Endothelial cell (in vitro differentiated cells): Measurements from ENCODE around the gene PTPN11. TPM values are rescaled to one million over a fixed set of nuclear protein-coding genes. Genes with fewer than 3 reads are reported as not detected.
A peak's percentile ranks its signal among the peaks of the same experiment; 100 is the strongest.
"Not testable (repeated sequence)": the region's sequence is repeated elsewhere in the genome, so short reads cannot be mapped to it uniquely, and the experiment has no call there.

Experiments used
- DNase-seq: peaks from one replicate; pipeline ENCODE4 v3.0.0; 2021; ENCODE audit warnings: low spot score
- H3K27ac Mint-ChIP-seq: one replicate; pipeline ENCODE4 v1.8.0; 2021; ENCODE audit warnings: mixed read lengths, inconsistent platforms; ENCODE audit not compliant: unreplicated experiment
- H3K27me3 Mint-ChIP-seq: one replicate; pipeline ENCODE4 v1.8.0; 2021; ENCODE audit warnings: mild to moderate bottlenecking, moderate library complexity, mixed read lengths, inconsistent platforms; ENCODE audit not compliant: unreplicated experiment
- H3K36me3 Mint-ChIP-seq: one replicate; pipeline ENCODE4 v1.8.0; 2021; ENCODE audit warnings: mild to moderate bottlenecking, low read depth, mixed read lengths, inconsistent platforms; ENCODE audit not compliant: unreplicated experiment
- H3K4me1 Mint-ChIP-seq: one replicate; pipeline ENCODE4 v1.8.0; 2021; ENCODE audit warnings: mild to moderate bottlenecking, mixed read lengths, inconsistent platforms; ENCODE audit not compliant: unreplicated experiment
- H3K4me3 Mint-ChIP-seq: one replicate; pipeline ENCODE4 v1.8.0; 2021; ENCODE audit warnings: mild to moderate bottlenecking, mixed read lengths, inconsistent platforms; ENCODE audit not compliant: unreplicated experiment
- H3K9me3 Mint-ChIP-seq: one replicate; pipeline ENCODE4 v1.8.0; 2021; ENCODE audit warnings: mixed read lengths, inconsistent platforms; ENCODE audit not compliant: unreplicated experiment
- CTCF ChIP-seq: fragments of 200-600 bp; sonication (generic); IDR thresholded peaks from one replicate; pipeline ENCODE4 v1.5.0; 2021; ENCODE audit warnings: antibody characterized with exemption; ENCODE audit not compliant: unreplicated experiment
- total RNA-seq: library from RNA; stranded (reverse); fragmentation: NEBNext Ultra II Directional; extraction: Animal tissue kit (Norgen Biotek cat#: 25700); gene quantifications from one replicate; pipeline ENCODE4 v1.2.1, GENCODE V29; 2021; ENCODE audit not compliant: unreplicated experiment

Gene PTPN11
- total RNA-seq, 1 donor from 2014 or later = 97.8 TPM

- Mint-ChIP-seq H3K4me1 (peaks cover 5% of the 10 kb centered on the region), H3K27ac (no peak overlapping the region), H3K27me3 (peaks cover 2% of the 10 kb centered on the region), H3K4me3 (no peak overlapping the region), H3K9me3 (no peaks in the 10 kb centered on the region), H3K36me3 (peaks cover 15% of the 10 kb centered on the region)
- TF ChIP-seq CTCF = no peak
- no peak for DNase-seq
Measured at GRCh38 chr12:112450725-112451124, 32.0 kb downstream of the PTPN11 start.

GRCh38 chr12:112456029-112456428 lies 37.3 kb downstream of the PTPN11 start:
- no peak for DNase-seq
- no peak for TF ChIP-seq CTCF
- H3K36me3 Mint-ChIP-seq = peaks cover 31% of the 10 kb centered on the region
- H3K9me3 Mint-ChIP-seq = no peaks in the 10 kb centered on the region
- H3K27ac Mint-ChIP-seq = no peak overlapping the region
- no peaks in the 10 kb centered on the region for H3K4me1 Mint-ChIP-seq
- H3K27me3 Mint-ChIP-seq = peaks cover 4% of the 10 kb centered on the region
- H3K4me3 Mint-ChIP-seq = peak overlapping the region; percentile 37

- H3K4me3 Mint-ChIP-seq = peak overlapping the region; percentile 31
- H3K9me3 Mint-ChIP-seq, H3K27ac Mint-ChIP-seq, H3K27me3 Mint-ChIP-seq, H3K4me1 Mint-ChIP-seq, DNase-seq: not testable (repeated sequence)
- peaks cover 32% of the 10 kb centered on the region for H3K36me3 Mint-ChIP-seq
Measured at GRCh38 chr12:112457142-112457541, 38.4 kb downstream of the PTPN11 start.

DNA sequence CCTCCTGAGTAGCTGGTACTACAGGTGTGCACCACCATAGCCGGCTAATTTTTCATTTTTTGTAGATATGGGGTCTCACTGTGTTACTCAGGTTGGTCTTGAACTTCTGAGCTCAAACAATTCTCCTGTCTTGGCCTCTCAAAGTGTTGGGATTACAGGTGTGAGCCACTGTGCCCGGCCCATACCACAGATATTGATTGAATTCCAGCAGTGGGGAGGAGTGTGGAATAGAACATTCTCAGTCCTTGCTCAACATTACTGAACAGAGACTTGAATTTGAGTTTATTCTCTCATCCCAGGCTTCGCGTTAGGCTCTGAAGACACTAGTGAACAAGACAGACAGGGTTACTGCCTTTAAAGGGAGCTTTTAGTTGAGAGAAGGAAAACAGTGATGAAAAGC lies 39.6 kb downstream of the PTPN11 start:
- H3K36me3 Mint-ChIP-seq = peaks cover 32% of the 10 kb centered on the region
- H3K27ac Mint-ChIP-seq = no peak overlapping the region
- no peaks in the 10 kb centered on the region for H3K9me3 Mint-ChIP-seq
- no peaks in the 10 kb centered on the region for H3K4me1 Mint-ChIP-seq
- no peak overlapping the region for H3K4me3 Mint-ChIP-seq
- no peak for TF ChIP-seq CTCF
- peaks cover 3% of the 10 kb centered on the region for H3K27me3 Mint-ChIP-seq
- DNase-seq = no peak

DNA sequence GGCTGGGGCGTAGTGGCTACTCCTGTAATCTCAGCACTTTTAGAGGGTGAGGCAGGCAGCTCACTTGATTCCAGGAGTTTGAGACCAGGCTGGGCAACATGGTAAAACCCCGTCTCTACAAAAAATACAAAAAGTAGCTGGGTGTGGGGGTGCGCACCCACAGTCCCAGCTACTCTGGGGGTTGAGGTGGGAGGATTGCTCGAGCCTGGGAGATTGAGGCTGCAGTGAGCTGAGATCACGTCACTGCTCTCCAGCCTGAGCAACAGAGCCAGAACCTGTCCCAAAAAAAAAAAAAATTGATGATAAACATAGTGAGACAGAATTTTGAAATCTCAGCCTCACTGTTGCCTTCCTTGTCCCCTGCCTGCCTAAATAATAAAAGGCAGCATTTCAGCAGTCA lies 40.0 kb downstream of the PTPN11 start:
- Mint-ChIP-seq H3K27me3 (peaks cover 3% of the 10 kb centered on the region), H3K36me3 (peaks cover 32% of the 10 kb centered on the region), H3K9me3 (no peaks in the 10 kb centered on the region), H3K27ac (no peak overlapping the region), H3K4me3 (no peak overlapping the region), H3K4me1 (no peaks in the 10 kb centered on the region)
- DNase-seq = no peak
- no peak for TF ChIP-seq CTCF

- Mint-ChIP-seq H3K27ac (no peak overlapping the region), H3K27me3 (peaks cover 2% of the 10 kb centered on the region), H3K4me1 (no peaks in the 10 kb centered on the region), H3K4me3 (no peak overlapping the region), H3K36me3 (peaks cover 15% of the 10 kb centered on the region), H3K9me3 (no peaks in the 10 kb centered on the region)
- TF ChIP-seq CTCF = no peak
- DNase-seq = no peak
Measured at GRCh38 chr12:112463478-112463877, 44.7 kb downstream of the PTPN11 start.
